ENCODE data around the gene SPHK1.
A peak's percentile ranks its signal among the peaks of the same experiment; 100 is the strongest.
"Not testable (repeated sequence)": the region's sequence is repeated elsewhere in the genome, so short reads cannot be mapped to it uniquely, and the experiment has no call there.

SPHK1 gene, protein sequence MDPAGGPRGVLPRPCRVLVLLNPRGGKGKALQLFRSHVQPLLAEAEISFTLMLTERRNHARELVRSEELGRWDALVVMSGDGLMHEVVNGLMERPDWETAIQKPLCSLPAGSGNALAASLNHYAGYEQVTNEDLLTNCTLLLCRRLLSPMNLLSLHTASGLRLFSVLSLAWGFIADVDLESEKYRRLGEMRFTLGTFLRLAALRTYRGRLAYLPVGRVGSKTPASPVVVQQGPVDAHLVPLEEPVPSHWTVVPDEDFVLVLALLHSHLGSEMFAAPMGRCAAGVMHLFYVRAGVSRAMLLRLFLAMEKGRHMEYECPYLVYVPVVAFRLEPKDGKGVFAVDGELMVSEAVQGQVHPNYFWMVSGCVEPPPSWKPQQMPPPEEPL

GRCh38 chr17:76384222-76384986, at the start of gene SPHK1:
Gene SPHK1 (plus strand): TSS chr17:76384609. CDS start chr17:76385645, 1,036 bp downstream.
- DNase-seq (ENCODE audit: low spot score) = peak; percentile 80

- DNase-seq (ENCODE audit: low spot score) = no peak
Measured at GRCh38 chr17:76335716-76336381, 48.6 kb upstream of the SPHK1 start.

- no peak for DNase-seq (ENCODE audit: low spot score)
Measured at GRCh38 chr17:76336756-76337412, 47.5 kb upstream of the SPHK1 start.

DNA sequence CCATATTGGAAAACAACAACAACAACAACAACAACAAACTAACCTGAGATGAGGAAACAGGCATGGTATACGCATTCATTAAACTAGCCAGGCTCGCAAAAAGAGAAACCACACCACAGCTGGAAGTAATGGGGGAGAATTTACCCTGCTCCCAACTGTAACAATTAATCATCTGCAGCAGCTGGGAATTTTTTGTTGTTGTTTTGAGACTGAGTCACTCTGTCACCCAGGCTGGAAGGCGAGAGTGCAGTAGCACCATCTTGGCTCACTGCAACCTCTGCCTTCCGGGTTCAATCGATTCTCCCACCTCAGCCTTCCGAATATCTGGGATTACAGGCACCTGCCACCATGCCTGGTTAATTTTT, 47.0 kb upstream of the SPHK1 start:
- DNase-seq (ENCODE audit: low spot score) = no peak

GRCh38 chr17:76341301-76341700, 43.1 kb upstream of the SPHK1 start:
- no peak for DNase-seq (ENCODE audit: low spot score)

- DNase-seq (ENCODE audit: low spot score) = no peak
Measured at GRCh38 chr17:76343106-76343505, 41.3 kb upstream of the SPHK1 start.

GRCh38 chr17:76345377-76345974, 38.9 kb upstream of the SPHK1 start:
- DNase-seq (ENCODE audit: low spot score) = no peak

DNA sequence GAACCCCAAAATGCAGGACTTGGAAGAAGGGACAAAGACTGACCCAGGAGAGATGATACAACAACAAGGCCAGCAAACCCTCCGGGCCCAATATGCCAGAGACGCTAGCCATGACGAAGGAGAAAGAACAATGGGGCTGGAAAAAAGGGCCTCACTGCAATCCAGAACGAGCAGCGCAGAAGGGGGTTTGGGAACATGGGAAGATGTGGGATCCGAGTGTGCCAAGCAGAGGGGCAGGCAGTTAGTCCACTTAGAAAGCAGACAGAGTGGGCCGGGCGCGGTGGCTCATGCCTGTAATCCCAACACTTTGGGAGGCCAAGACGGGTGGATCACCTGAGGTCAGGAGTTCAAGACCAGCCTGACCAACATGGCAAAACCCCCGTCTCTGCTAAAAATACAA, 37.5 kb upstream of the SPHK1 start:
- DNase-seq (ENCODE audit: low spot score) = not testable (repeated sequence)

DNA sequence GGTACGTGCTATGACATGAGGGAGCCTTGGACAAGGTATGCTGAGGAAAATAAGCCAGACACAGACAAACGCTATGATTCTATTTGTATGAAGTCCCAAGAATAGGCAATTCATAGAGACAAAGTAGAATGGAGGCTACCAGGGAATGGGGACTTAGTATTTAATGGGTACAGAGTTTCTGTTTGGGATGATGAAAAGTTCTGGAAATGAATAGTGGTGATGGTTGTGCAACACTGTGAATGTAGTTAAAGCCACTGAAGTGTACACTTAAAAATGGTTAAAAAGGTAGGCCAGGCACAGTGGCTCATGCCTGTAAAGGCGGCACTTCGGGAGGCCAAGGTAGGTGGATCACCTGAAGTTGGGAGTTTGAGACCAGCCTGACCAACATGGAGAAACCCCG, 33.9 kb upstream of the SPHK1 start:
- DNase-seq (ENCODE audit: low spot score) = no peak

- DNase-seq (ENCODE audit: low spot score) = no peak
Measured at GRCh38 chr17:76351526-76352071, 32.8 kb upstream of the SPHK1 start.

GRCh38 chr17:76353004-76353598, 31.3 kb upstream of the SPHK1 start:
- DNase-seq (ENCODE audit: low spot score) = no peak

- DNase-seq (ENCODE audit: low spot score) = peak; percentile 92
Measured at GRCh38 chr17:76353599-76354316, 30.7 kb upstream of the SPHK1 start, which contains the start of gene PRPSAP1. Gene PRPSAP1 (minus strand): TSS chr17:76353916. CDS start chr17:76353703, 213 bp downstream.

- DNase-seq (ENCODE audit: low spot score) = no peak
Measured at GRCh38 chr17:76354317-76354729, 30.1 kb upstream of the SPHK1 start.

- no peak for DNase-seq (ENCODE audit: low spot score)
Measured at GRCh38 chr17:76354747-76355310, 29.6 kb upstream of the SPHK1 start.

GRCh38 chr17:76356803-76357456, 27.5 kb upstream of the SPHK1 start:
- DNase-seq (ENCODE audit: low spot score) = no peak

DNA sequence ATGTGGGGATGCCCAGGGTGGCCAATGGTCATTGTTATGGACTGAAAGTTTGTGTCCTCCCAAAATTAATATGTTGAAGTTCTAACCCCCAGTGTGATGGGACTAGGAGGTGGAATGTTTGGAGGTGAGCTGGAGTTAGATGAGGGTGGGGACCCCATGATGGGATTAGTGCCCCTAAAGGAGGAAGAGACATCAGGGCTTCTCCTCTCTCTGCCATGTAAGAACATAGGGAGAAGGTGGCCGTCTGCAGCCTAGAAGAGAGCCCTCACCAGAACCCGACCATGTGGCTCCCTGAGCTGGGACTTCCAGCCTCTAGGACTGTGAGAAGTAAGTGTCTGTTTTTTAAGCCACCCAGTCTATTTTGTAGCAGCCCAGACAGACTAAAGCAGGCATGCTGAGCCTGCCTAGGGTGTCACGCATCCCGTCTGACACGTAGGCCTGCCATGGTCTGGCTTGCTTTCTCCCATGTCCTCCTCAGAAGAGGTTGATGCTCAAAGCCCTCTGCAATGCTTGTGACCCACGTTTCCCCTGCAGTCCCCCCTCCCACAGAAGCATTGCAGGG, 26.7 kb upstream of the SPHK1 start:
- DNase-seq (ENCODE audit: low spot score) = no peak

DNA sequence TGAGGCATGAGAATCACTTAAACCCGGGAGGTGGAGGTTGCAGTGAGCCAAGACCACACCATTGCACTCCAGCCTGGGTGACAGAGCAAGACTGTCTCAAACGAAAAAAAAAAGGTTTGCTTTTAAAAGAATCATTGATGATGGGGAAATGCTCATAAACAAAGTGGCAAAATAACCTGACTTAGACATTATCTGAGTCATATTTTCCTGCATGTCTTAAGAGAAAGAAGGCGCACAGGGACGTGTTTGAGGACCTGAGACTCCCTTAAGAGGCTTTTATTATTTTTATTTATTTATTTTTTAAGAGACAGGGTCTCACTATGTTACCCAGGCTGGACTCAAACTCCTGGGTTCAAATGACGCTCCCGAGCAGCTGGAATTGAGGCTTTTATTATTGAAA, 25.0 kb upstream of the SPHK1 start:
- DNase-seq (ENCODE audit: low spot score) = no peak

- DNase-seq (ENCODE audit: low spot score) = not testable (repeated sequence)
Measured at GRCh38 chr17:76359776-76360175, 24.6 kb upstream of the SPHK1 start.

DNA sequence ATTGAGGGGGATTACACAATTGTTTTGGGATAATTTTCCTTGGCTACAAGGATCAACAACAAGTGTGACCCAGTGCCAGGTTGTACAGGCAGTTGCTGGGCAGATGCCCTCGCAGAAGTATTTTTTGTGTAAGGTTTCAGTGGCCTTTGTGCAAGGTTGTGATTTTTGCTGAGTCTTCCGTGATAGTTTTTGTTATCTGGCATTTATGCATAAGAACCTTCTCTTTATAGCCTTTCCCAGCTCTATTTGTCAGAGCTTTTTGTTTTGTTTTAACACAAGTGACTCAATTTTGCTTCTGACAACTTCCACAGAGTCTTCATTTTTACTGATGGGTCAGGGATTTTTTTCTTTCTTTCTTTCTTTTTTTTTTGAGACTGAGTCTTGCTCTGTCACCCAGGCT, 23.9 kb upstream of the SPHK1 start:
- no peak for DNase-seq (ENCODE audit: low spot score)
